HG03060 (cell line): ENCODE measurements around the gene KRTAP10-2.
"Not testable (repeated sequence)": the region's sequence is repeated elsewhere in the genome, so short reads cannot be mapped to it uniquely, and the experiment has no call there.

ENCODE experiments used
- ATAC-seq: cut with Tn5 transposase; IDR thresholded peaks from one replicate; pipeline ENCODE4 v1.9.1; 2021; ENCODE audit warnings: low read depth, moderate number of reproducible peaks; ENCODE audit not compliant: unreplicated experiment

Gene KRTAP10-2

GRCh38 chr21:44583800-44584147, 32.5 kb upstream of the KRTAP10-2 start:
- no peak for ATAC-seq

- no peak for ATAC-seq
Measured at GRCh38 chr21:44583089-44583799, 31.9 kb upstream of the KRTAP10-2 start.

DNA sequence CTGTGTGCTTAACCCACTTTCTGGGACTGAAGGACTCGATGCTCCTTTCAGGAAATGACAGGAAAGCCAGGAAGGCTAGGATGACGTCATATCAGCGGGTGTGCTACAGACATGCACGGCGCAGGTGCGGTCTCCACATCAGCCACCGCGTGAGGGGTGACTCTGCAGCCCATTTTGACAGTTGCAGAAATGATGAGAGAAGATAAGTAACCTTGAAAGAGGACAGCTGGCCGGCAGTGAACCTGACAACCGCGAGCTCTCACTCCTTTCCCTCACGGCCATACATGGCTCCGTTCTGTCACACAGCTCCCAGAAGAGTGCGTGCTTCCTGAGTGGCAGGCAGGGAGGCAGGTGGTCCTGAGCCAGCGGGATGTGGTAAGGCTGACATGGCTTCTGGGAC, 30.8 kb upstream of the KRTAP10-2 start:
- ATAC-seq = no peak

- no peak for ATAC-seq
Measured at GRCh38 chr21:44581158-44581557, 29.9 kb upstream of the KRTAP10-2 start.

DNA sequence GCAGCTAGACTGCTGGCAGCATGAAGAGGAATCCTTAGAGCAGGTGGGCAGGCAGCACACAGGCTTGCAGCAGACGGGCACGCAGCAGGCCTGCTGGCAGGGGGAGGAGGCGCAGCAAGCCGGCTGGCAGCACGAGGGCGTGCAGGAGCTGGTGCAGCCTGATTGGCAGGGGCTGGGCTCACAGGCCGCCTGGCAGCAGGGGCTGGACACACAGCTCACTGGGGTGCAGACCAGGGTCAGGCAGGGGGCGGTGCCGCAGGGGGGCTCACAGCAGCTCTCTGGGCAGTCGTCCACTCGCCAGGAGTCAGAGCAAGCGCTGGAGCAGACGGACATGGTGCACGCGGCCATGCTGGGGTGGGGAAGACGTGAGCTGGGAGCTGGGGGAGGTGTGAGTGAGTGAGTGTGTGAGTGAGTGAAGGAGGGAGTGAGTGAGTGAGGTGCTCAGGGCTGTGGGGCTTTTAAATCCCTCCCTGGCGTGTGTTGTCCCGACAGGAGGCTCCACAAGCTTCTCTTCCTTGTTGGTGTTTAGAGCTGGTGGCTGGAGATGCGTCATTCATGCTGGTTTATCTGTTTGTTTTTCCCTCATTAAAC, 29.0 kb upstream of the KRTAP10-2 start, which contains the start of gene KRTAP10-5:
TSS of gene KRTAP10-5 (minus strand) at position 374 of the 591 bp plus-strand sequence. CDS start at position 348, 26 bp downstream.
- not testable (repeated sequence) for ATAC-seq

DNA sequence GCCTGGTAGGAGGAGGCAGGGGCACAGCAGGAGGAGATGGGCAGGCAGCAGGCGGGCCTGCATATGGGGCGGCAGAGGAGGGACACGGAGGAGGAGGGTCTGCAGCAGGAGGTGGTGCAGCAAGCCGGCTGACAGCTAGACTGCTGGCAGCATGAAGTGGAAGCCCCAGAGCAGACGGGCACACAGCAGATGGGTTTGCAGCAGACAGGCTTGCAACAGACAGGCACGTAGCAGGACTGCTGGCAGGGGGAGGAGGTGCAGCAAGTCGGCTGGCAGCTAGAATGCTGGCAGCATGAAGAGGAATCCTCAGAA, 28.5 kb upstream of the KRTAP10-2 start:
- ATAC-seq = no peak

GRCh38 chr21:44579056-44579832, 27.9 kb upstream of the KRTAP10-2 start:
- no peak for ATAC-seq

DNA sequence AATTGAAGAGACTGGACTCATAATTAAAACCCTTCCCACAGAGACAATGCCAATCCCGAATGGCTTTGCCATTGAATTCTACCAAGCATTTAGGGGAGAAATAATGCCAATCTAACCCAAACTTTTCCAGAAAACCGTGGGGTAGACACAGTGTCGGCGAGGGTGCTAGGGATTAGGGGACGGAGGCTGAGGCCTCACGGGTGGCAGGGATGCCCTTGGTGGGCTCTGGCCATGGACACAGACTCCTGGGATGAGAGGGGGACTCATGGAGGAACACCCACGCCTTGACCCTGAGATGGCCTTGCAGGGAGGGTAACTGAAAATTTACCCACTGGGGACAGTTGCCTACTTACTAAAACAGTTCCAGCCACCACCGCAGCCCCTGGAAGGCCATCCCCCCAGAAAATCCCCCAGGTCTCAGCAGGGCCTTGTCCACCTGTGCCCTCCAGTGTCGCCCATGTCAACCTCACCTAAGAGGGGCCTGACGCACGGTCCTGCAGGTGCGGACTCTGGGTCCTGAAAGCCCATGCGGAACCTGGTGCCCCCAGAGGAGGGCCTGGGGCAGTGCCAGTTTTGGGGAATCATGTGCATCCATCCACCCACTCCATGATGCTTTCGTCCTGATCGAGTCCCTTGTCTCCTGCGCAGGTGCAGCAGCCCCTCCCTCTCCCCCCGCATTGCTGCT, 27.2 kb upstream of the KRTAP10-2 start:
- ATAC-seq = no peak

- ATAC-seq = no peak
Measured at GRCh38 chr21:44576025-44576420, 24.7 kb upstream of the KRTAP10-2 start.

DNA sequence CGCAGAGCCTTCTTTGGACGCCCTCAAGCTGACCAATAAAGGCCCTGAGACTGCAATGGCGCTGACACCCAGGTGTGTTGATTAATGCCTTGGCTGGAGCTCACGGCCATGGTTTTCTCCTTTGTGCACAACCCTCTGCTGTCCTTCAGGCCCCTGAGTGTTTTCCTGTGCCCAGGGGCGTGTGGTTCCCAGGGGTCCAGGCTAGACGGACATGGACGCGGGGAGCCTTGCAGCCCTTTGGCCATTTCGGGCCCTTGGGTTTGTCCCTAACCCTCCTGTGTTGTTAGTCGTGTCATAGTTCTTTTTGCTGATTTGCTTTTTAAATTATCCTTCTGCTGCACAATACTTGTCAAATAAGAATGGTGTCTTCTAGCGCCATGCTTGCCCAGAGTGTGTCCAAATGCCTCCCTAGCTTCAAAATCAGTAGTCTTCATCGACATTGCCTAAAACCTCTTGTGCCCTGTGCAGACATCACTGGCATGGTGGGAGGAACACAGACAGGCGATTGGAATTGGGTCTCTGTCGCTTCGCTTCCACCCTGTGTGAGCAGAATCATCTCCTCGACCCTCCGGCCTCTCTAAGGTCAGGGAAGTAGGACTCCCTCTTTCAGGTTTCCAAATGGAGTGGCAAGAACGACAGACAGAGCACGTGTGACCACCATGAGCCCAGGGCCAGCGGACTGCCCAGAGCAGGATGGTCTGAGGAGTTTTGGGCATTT, 24.2 kb upstream of the KRTAP10-2 start:
- ATAC-seq = no peak

- no peak for ATAC-seq
Measured at GRCh38 chr21:44574457-44575306, 23.4 kb upstream of the KRTAP10-2 start.

DNA sequence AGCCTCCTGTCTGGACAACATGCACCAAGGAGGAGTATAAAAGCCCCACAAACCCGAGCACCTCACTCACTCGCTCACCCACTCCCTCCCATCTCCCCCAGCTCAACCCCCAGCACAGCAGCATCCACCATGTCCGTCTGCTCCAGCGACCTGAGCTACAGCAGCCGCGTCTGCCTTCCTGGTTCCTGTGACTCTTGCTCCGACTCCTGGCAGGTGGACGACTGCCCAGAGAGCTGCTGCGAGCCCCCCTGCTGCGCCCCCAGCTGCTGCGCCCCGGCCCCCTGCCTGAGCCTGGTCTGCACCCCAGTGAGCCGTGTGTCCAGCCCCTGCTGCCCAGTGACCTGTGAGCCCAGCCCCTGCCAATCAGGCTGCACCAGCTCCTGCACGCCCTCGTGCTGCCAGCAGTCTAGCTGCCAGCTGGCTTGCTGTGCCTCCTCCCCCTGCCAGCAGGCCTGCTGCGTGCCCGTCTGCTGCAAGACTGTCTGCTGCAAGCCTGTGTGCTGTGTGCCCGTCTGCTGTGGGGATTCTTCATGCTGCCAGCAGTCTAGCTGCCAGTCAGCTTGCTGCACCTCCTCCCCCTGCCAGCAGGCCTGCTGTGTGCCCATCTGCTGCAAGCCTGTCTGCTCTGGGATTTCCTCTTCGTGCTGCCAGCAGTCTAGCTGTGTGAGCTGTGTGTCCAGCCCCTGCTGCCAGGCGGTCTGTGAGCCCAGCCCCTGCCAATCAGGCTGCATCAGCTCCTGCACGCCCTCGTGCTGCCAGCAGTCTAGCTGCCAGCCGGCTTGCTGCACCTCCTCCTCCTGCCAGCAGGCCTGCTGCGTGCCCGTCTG, 22.5 kb upstream of the KRTAP10-2 start, which contains the start of gene KRTAP10-4:
TSS of gene KRTAP10-4 (plus strand) at position 100 of the 827 bp plus-strand sequence. CDS start at position 130, 30 bp downstream.
- ATAC-seq = not testable (repeated sequence)

GRCh38 chr21:44572959-44573583, 21.8 kb upstream of the KRTAP10-2 start:
- ATAC-seq = no peak

- ATAC-seq = no peak
Measured at GRCh38 chr21:44571844-44572782, 20.8 kb upstream of the KRTAP10-2 start.

GRCh38 chr21:44571296-44571695, 20.0 kb upstream of the KRTAP10-2 start:
- no peak for ATAC-seq

DNA sequence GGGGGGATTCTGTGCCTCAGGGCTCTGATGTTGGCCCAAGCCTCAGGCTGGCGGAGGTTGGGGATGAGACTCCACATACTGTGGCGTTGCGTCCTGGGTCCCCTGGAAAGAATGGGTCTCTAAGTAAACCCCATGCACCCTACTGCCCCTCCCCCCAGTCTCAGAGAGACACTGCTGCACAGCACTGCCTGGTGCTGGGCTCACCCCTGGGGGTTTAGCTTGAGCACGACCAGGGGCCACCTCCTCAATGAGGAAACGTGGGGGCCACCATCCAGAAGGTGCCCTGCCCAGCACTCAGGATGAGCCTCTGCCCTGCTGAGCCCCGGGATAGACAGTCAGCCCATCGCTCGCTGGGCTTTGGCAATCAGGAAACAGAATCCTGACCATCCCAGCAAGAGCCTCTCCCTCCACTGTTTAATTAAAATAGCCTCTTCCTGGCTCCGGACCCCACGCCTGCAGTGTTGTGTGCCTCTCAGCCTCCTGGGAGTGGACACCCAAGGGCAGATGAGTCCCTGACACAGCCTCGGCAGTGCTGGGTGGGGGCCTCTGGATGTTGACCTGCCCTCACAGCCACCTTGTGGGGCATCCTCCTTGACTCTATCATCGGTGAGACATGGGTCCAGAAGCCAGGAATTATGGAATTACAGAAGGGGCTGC, 18.7 kb upstream of the KRTAP10-2 start:
- ATAC-seq = no peak
